Measurements from ENCODE around the gene TMEM130. TPM values are rescaled to one million over a fixed set of nuclear protein-coding genes. Genes with fewer than 3 reads are reported as not detected.

TMEM130 gene
- total RNA-seq, 1 experiment from 2014 or later, result 2.1 TPM

DNA sequence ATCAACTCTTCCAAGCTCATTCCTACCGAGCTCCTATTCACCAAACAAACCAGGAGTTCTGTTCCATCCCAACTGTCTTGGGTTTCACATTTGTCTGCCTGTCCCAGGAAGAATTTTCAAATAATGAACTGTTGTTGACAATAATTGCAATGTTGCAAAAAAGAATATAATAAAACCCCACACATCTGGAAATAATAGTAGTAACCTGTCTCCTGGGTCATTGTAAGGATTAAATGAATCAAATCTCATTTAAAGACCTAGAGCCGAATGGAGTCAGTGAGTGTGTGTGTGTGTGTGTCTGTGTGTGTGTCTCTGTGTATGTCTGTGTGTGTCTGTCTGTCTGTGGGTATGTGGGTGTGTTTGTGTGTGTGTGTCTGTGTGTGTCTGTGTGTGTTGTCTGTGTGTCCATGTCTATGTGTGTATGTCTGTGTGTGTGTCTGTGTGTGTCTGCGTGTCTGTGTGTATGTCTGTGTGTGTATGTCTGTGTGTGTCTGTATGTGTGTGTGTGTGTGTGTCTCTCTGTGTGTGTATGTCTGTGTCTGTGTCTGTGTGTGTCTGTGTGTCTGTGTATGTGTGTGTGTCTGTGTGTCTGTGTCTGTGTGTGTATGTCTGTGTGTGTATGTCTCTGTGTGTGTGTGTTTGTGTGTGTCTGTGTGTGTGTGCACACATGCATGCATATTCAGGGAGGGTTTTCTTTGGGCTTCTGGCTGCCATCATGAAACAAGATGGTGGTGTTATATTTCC lies 52.7 kb downstream of the TMEM130 start:
- Histone ChIP-seq H3K79me2 (ENCODE audit: low read depth) (no peaks in the 10 kb centered on the region), H2AFZ (no peak overlapping the region), H3K4me1 (replicated peaks; ENCODE audit: insufficient read depth) (peaks cover 3% of the 10 kb centered on the region), H4K20me1 (ENCODE audit: insufficient read depth) (no peaks in the 10 kb centered on the region), H3K27ac (no peak overlapping the region), H3K36me3 (ENCODE audit: low read depth) (no peaks in the 10 kb centered on the region), H3K27me3 (ENCODE audit: insufficient read depth, low read depth) (peaks cover 6% of the 10 kb centered on the region), H3K9me3 (ENCODE audit: insufficient read depth, low read depth) (no peaks in the 10 kb centered on the region), H3K4me2 (no peak overlapping the region), H3F3A (ENCODE audit: insufficient read depth, low read depth) (no peaks in the 10 kb centered on the region; the same call in 1 of the 2 replicates), H3K4me3 (no peak overlapping the region), H3K9me2 (ENCODE audit: insufficient read depth) (no peaks in the 10 kb centered on the region)
- POLR2A ChIA-PET (ENCODE audit: unreplicated experiment), result no interaction called here
- DNase-seq, result no peak
- CTCF ChIA-PET, result no interaction called here
- intact Hi-C loops (cut with micrococcal nuclease; ENCODE audit: unreplicated experiment), result no loop called here
- TF ChIP-seq, protein P1, sequence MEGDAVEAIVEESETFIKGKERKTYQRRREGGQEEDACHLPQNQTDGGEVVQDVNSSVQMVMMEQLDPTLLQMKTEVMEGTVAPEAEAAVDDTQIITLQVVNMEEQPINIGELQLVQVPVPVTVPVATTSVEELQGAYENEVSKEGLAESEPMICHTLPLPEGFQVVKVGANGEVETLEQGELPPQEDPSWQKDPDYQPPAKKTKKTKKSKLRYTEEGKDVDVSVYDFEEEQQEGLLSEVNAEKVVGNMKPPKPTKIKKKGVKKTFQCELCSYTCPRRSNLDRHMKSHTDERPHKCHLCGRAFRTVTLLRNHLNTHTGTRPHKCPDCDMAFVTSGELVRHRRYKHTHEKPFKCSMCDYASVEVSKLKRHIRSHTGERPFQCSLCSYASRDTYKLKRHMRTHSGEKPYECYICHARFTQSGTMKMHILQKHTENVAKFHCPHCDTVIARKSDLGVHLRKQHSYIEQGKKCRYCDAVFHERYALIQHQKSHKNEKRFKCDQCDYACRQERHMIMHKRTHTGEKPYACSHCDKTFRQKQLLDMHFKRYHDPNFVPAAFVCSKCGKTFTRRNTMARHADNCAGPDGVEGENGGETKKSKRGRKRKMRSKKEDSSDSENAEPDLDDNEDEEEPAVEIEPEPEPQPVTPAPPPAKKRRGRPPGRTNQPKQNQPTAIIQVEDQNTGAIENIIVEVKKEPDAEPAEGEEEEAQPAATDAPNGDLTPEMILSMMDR (conservative IDR thresholded peaks at IDR 0.05), result no peak
- TF ChIP-seq EZH2 (IDR thresholded peaks at IDR 0.05; ENCODE audit: low read depth), result no peak
- BruUV-seq (replicated peaks), result no TSS peak

DNA sequence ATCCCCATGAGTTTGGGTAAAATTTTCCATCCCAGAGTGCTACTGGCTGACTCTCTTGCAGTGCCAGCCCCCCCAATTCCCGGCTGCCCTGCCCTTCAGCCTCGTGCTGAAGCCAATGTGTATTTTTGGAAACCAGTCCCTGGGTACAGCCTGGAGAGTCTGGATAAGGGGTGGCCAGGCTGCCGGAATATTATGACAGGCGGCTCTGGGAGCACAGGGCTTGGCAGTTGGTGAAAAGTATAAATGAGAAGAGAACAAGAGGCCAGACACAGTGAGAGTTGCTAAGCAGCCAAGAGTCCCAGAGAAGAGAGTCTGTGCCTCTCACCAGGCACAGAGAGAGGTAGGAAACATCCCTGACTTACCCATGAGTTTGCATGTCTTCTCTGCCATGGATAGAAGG lies 53.6 kb downstream of the TMEM130 start:
- Histone ChIP-seq H4K20me1 (ENCODE audit: insufficient read depth) (no peaks in the 10 kb centered on the region), H3F3A (ENCODE audit: insufficient read depth, low read depth) (no peaks in the 10 kb centered on the region), H3K4me1 (replicated peaks; ENCODE audit: insufficient read depth) (no peaks in the 10 kb centered on the region), H3K36me3 (ENCODE audit: low read depth) (no peaks in the 10 kb centered on the region), H3K4me2 (no peak overlapping the region), H3K9me2 (ENCODE audit: insufficient read depth) (no peaks in the 10 kb centered on the region), H3K27ac (no peak overlapping the region), H3K79me2 (ENCODE audit: low read depth) (no peaks in the 10 kb centered on the region), H2AFZ (no peak overlapping the region), H3K27me3 (ENCODE audit: insufficient read depth, low read depth) (peaks cover 6% of the 10 kb centered on the region), H3K4me3 (no peak overlapping the region), H3K9me3 (ENCODE audit: insufficient read depth, low read depth) (no peaks in the 10 kb centered on the region)
- DNase-seq, result no peak
- CTCF ChIA-PET, result no interaction called here
- POLR2A ChIA-PET (ENCODE audit: unreplicated experiment), result no interaction called here
- intact Hi-C loops (cut with micrococcal nuclease; ENCODE audit: unreplicated experiment), result no loop called here
- TF ChIP-seq, protein P1 (conservative IDR thresholded peaks at IDR 0.05), result no peak
- no TSS peak for BruUV-seq (replicated peaks)

DNA sequence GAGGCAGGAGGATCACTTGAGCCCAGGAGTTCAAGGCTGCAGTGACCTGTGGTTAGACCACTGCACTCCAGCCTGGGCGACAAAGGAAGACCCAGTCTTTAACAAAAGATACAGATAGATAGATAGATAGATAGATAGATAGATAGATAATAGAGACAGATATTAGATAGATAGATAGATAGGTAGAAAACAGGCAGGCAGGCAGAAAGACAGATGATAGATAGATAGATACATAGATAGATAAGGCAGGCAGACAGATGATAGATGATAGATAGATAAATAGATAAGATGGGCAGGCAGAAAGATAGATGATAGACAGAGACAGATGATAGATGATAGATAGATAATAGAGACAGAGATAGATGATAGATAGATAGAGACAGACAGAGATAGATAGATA lies 54.5 kb downstream of the TMEM130 start:
- no peaks in the 10 kb centered on the region for H3K9me2 ChIP-seq (ENCODE audit: insufficient read depth)
- no peaks in the 10 kb centered on the region for H3K36me3 ChIP-seq (ENCODE audit: low read depth)
- no peak overlapping the region for H3K4me3 ChIP-seq
- no peaks in the 10 kb centered on the region for H3K4me1 ChIP-seq (replicated peaks; ENCODE audit: insufficient read depth)
- no peaks in the 10 kb centered on the region for H3K9me3 ChIP-seq (ENCODE audit: insufficient read depth, low read depth)
- H3K27me3 ChIP-seq (ENCODE audit: insufficient read depth, low read depth), result peaks cover 6% of the 10 kb centered on the region
- H3K79me2 ChIP-seq (ENCODE audit: low read depth), result no peaks in the 10 kb centered on the region
- no peak overlapping the region for H3K27ac ChIP-seq
- no peaks in the 10 kb centered on the region for H3F3A ChIP-seq (ENCODE audit: insufficient read depth, low read depth)
- H3K4me2 ChIP-seq, result no peak overlapping the region
- TF ChIP-seq, protein P1 (conservative IDR thresholded peaks at IDR 0.05), result no peak
- TF ChIP-seq EZH2 (IDR thresholded peaks at IDR 0.05; ENCODE audit: low read depth), result no peak
- intact Hi-C loops (cut with micrococcal nuclease; ENCODE audit: unreplicated experiment), result no loop called here
- CTCF ChIA-PET, result no interaction called here
- POLR2A ChIA-PET (ENCODE audit: unreplicated experiment), result no interaction called here
- BruUV-seq (replicated peaks), result no TSS peak
- no peak for DNase-seq
- no peak overlapping the region for H2AFZ ChIP-seq
- H4K20me1 ChIP-seq (ENCODE audit: insufficient read depth), result no peaks in the 10 kb centered on the region
